ENCODE data around the gene SLC35B2.

SLC35B2 gene

GRCh38 chr6:44229376-44230033 is 27.8 kb downstream of the SLC35B2 start:
- intact Hi-C loops (cut with DNase I), result loop anchor here (10.0 kb wide), 1 partner anchor 125 kb away; no protein-coding TSS in a partner anchor
- DNase-seq, result peak in 1 of 42 donors; percentile 20

GRCh38 chr6:44228836-44229235 is 28.5 kb downstream of the SLC35B2 start:
- intact Hi-C loops (cut with DNase I), result no loop called here
- DNase-seq, result peak in 1 of 42 donors; percentile 3

- DNase-seq, result peak in 1 of 42 donors; percentile 17
- intact Hi-C loops (cut with DNase I), result no loop called here
Observed at GRCh38 chr6:44228433-44228832, 28.9 kb downstream of the SLC35B2 start.

- DNase-seq, result peak in 1 of 42 donors; percentile 9
- intact Hi-C loops (cut with DNase I), result no loop called here
Observed at GRCh38 chr6:44228031-44228430, 29.3 kb downstream of the SLC35B2 start.

- intact Hi-C loops (cut with DNase I), result no loop called here
- DNase-seq, result peak in 2 of 42 donors; percentile 10 to 30
Observed at GRCh38 chr6:44227148-44227793, 30.1 kb downstream of the SLC35B2 start.

GRCh38 chr6:44226368-44227147 is 30.8 kb downstream of the SLC35B2 start:
- intact Hi-C loops (cut with DNase I), result no loop called here
- DNase-seq, result peak in 15 of 42 donors; percentile 22 to 71 (median 42)

GRCh38 chr6:44225579-44226325 is 31.6 kb downstream of the SLC35B2 start:
- intact Hi-C loops (cut with DNase I), result no loop called here
- DNase-seq, result no peak

GRCh38 chr6:44224965-44225305 is 32.4 kb downstream of the SLC35B2 start:
- no peak for DNase-seq
- intact Hi-C loops (cut with DNase I), result no loop called here

- intact Hi-C loops (cut with DNase I), result no loop called here
Observed at GRCh38 chr6:44224029-44224964, 33.0 kb downstream of the SLC35B2 start.

GRCh38 chr6:44223319-44224028 is 33.9 kb downstream of the SLC35B2 start, which contains the start of gene SLC29A1:
Gene SLC29A1, plus strand, starts transcription at chr6:44223595. Its CDS starts 3,719 bp downstream, at chr6:44227314.
- DNase-seq, result peak in 41 of 42 donors; percentile 40 to 89 (median 80)

More at GRCh38 chr6:44224029-44224964, 33.0 kb downstream of the SLC35B2 start:
- DNase-seq, result peak in 22 of 42 donors; percentile 26 to 79 (median 53)

GRCh38 chr6:44222486-44223318 is 34.6 kb downstream of the SLC35B2 start:
- peak in 12 of 42 donors; percentile 22 to 59 (median 40) for DNase-seq
- intact Hi-C loops (cut with DNase I), result no loop called here

More at GRCh38 chr6:44223319-44224028, 33.9 kb downstream of the SLC35B2 start, which contains the start of gene SLC29A1:
- intact Hi-C loops (cut with DNase I), result no loop called here

- intact Hi-C loops (cut with DNase I), result no loop called here
- DNase-seq, result no peak
Observed at GRCh38 chr6:44221961-44222335, 35.4 kb downstream of the SLC35B2 start.

GRCh38 chr6:44221291-44221960 is 35.9 kb downstream of the SLC35B2 start:
- intact Hi-C loops (cut with DNase I), result no loop called here
- DNase-seq, result peak; percentile 67 to 87 (median 80)

- intact Hi-C loops (cut with DNase I), result no loop called here
Observed at GRCh38 chr6:44220913-44221290, 36.4 kb downstream of the SLC35B2 start.

GRCh38 chr6:44219815-44220784 is 37.2 kb downstream of the SLC35B2 start:
- intact Hi-C loops (cut with DNase I), result no loop called here
- DNase-seq, result no peak

More at GRCh38 chr6:44220913-44221290, 36.4 kb downstream of the SLC35B2 start:
- DNase-seq, result no peak
